ENCODE results near the gene DSCAM. TPM values are rescaled to one million over a fixed set of nuclear protein-coding genes. Genes with fewer than 3 reads are reported as not detected.

DSCAM gene
- total and polyA plus RNA-seq, 2 experiments from 2014 or later: 0.07 TPM; not detected in 1

DNA sequence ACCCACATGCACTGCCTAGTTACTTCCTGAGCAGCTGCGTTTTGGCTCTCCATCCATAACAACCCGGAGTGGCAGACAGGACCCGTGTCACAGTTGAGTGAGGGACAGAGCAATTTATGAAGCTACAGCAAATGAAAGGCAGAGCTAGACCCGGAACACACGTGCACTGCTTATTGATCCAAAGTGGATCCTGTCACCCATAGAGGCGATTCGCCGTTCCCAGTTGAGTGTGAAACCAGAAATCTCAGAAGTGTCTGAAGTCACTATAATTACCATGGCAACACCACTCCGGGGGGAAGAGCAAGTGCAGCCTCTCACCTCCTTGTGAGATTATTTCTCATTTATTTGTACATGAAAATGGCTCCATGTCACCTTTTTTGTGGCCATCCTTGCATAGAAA is 365.2 kb downstream of the DSCAM start:
- Histone ChIP-seq H3K9me2 (ENCODE audit: insufficient read depth) (no peaks in the 10 kb centered on the region), H3K4me2 (no peak overlapping the region), H3K4me1 (ENCODE audit: insufficient read depth) (no peaks in the 10 kb centered on the region), H3F3A (replicated peaks; ENCODE audit: low read depth) (no peaks in the 10 kb centered on the region), H3K27ac (ENCODE audit: low read depth) (no peak overlapping the region), H2AFZ (no peak overlapping the region), H3K36me3 (ENCODE audit: insufficient read depth) (no peaks in the 10 kb centered on the region), H3K27me3 (ENCODE audit: insufficient read depth) (no peaks in the 10 kb centered on the region), H3K4me3 (no peak overlapping the region), H3K79me2 (replicated peaks; ENCODE audit: insufficient read depth) (no peaks in the 10 kb centered on the region), H4K20me1 (replicated peaks; ENCODE audit: insufficient read depth) (no peaks in the 10 kb centered on the region)
- Mint-ChIP-seq H3K27ac (no peak overlapping the region), H3K27me3 (ENCODE audit: insufficient read depth, low read depth, poor library complexity) (peaks cover 5% of the 10 kb centered on the region), H3K36me3 (ENCODE audit: low read depth) (peaks cover 4% of the 10 kb centered on the region; the same call in 2 of the 3 replicates), H3K4me1 (no peaks in the 10 kb centered on the region), H3K4me3 (no peak overlapping the region), H3K9me3 (peaks cover 84% of the 10 kb centered on the region)
- DNase-seq (ENCODE audit: low spot score) (no peak), ATAC-seq (no peak)
- TF ChIP-seq NANOG (IDR thresholded peaks at IDR 0.05; ENCODE audit: borderline replicate concordance) (no peak), CTCF (conservative IDR thresholded peaks at IDR 0.05; ENCODE audit: low read depth in 2 of 2) (no peak)

DNA sequence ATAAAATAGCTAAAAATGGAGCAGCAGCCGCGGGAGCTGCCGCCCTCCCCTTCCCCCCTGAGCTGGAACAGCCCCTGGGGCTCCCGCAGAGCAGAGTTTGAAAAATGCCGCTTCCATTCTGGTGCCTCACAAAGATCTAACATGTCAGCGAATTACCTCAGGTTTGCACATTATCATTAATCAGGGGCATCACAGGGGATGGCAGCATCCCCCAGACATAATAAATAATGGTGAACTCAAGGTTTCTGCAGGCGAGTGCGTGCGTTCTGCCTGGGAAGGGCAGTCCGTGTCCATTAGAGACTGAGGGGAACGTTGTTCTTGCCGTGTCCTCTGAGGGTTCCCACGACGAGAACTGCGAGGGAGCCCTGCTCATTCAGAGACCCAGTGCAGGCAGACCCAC is 372.4 kb downstream of the DSCAM start:
- Histone ChIP-seq H3K36me3 (ENCODE audit: insufficient read depth) (no peaks in the 10 kb centered on the region), H3K4me1 (ENCODE audit: insufficient read depth) (no peaks in the 10 kb centered on the region), H3K9me2 (ENCODE audit: insufficient read depth) (no peaks in the 10 kb centered on the region), H3K4me3 (no peak overlapping the region), H3F3A (replicated peaks; ENCODE audit: low read depth) (no peaks in the 10 kb centered on the region), H3K27ac (ENCODE audit: low read depth) (no peak overlapping the region), H3K4me2 (no peak overlapping the region), H3K27me3 (ENCODE audit: insufficient read depth) (no peaks in the 10 kb centered on the region), H2AFZ (no peak overlapping the region), H3K79me2 (replicated peaks; ENCODE audit: insufficient read depth) (no peaks in the 10 kb centered on the region), H4K20me1 (replicated peaks; ENCODE audit: insufficient read depth) (no peaks in the 10 kb centered on the region)
- Mint-ChIP-seq H3K36me3 (ENCODE audit: low read depth) (peaks cover 4% of the 10 kb centered on the region; the same call in 2 of the 3 replicates), H3K4me1 (no peaks in the 10 kb centered on the region), H3K27me3 (ENCODE audit: insufficient read depth, low read depth, poor library complexity) (peaks cover 2% of the 10 kb centered on the region), H3K9me3 (peaks cover 84% of the 10 kb centered on the region), H3K27ac (no peak overlapping the region), H3K4me3 (no peak overlapping the region)
- DNase-seq (ENCODE audit: low spot score) (no peak), ATAC-seq (no peak)
- TF ChIP-seq STAT1 (IDR thresholded peaks at IDR 0.05; ENCODE audit: unreplicated experiment): no peak
- no peak for TF ChIP-seq JUNB (IDR thresholded peaks at IDR 0.05; ENCODE audit: unreplicated experiment)
- TF ChIP-seq, protein P1, sequence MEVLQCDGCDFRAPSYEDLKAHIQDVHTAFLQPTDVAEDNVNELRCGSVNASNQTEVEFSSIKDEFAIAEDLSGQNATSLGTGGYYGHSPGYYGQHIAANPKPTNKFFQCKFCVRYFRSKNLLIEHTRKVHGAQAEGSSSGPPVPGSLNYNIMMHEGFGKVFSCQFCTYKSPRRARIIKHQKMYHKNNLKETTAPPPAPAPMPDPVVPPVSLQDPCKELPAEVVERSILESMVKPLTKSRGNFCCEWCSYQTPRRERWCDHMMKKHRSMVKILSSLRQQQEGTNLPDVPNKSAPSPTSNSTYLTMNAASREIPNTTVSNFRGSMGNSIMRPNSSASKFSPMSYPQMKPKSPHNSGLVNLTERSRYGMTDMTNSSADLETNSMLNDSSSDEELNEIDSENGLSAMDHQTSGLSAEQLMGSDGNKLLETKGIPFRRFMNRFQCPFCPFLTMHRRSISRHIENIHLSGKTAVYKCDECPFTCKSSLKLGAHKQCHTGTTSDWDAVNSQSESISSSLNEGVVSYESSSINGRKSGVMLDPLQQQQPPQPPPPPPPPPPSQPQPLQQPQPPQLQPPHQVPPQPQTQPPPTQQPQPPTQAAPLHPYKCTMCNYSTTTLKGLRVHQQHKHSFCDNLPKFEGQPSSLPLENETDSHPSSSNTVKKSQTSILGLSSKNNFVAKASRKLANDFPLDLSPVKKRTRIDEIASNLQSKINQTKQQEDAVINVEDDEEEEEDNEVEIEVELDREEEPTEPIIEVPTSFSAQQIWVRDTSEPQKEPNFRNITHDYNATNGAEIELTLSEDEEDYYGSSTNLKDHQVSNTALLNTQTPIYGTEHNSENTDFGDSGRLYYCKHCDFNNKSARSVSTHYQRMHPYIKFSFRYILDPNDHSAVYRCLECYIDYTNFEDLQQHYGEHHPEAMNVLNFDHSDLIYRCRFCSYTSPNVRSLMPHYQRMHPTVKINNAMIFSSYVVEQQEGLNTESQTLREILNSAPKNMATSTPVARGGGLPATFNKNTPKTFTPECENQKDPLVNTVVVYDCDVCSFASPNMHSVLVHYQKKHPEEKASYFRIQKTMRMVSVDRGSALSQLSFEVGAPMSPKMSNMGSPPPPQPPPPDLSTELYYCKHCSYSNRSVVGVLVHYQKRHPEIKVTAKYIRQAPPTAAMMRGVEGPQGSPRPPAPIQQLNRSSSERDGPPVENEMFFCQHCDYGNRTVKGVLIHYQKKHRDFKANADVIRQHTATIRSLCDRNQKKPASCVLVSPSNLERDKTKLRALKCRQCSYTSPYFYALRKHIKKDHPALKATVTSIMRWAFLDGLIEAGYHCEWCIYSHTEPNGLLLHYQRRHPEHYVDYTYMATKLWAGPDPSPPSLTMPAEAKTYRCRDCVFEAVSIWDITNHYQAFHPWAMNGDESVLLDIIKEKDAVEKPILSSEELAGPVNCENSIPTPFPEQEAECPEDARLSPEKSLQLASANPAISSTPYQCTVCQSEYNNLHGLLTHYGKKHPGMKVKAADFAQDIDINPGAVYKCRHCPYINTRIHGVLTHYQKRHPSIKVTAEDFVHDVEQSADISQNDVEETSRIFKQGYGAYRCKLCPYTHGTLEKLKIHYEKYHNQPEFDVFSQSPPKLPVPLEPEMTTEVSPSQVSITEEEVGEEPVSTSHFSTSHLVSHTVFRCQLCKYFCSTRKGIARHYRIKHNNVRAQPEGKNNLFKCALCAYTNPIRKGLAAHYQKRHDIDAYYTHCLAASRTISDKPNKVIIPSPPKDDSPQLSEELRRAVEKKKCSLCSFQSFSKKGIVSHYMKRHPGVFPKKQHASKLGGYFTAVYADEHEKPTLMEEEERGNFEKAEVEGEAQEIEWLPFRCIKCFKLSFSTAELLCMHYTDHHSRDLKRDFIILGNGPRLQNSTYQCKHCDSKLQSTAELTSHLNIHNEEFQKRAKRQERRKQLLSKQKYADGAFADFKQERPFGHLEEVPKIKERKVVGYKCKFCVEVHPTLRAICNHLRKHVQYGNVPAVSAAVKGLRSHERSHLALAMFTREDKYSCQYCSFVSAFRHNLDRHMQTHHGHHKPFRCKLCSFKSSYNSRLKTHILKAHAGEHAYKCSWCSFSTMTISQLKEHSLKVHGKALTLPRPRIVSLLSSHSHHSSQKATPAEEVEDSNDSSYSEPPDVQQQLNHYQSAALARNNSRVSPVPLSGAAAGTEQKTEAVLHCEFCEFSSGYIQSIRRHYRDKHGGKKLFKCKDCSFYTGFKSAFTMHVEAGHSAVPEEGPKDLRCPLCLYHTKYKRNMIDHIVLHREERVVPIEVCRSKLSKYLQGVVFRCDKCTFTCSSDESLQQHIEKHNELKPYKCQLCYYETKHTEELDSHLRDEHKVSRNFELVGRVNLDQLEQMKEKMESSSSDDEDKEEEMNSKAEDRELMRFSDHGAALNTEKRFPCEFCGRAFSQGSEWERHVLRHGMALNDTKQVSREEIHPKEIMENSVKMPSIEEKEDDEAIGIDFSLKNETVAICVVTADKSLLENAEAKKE (CRISPR knock-in tag; IDR thresholded peaks at IDR 0.05): no peak
- TF ChIP-seq REST (IDR thresholded peaks at IDR 0.05; ENCODE audit: unreplicated experiment): no peak
- TF ChIP-seq CREB1 (CRISPR knock-in tag; IDR thresholded peaks at IDR 0.05; ENCODE audit: low read depth): no peak
- TF ChIP-seq, protein P2, sequence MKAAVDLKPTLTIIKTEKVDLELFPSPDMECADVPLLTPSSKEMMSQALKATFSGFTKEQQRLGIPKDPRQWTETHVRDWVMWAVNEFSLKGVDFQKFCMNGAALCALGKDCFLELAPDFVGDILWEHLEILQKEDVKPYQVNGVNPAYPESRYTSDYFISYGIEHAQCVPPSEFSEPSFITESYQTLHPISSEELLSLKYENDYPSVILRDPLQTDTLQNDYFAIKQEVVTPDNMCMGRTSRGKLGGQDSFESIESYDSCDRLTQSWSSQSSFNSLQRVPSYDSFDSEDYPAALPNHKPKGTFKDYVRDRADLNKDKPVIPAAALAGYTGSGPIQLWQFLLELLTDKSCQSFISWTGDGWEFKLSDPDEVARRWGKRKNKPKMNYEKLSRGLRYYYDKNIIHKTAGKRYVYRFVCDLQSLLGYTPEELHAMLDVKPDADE (IDR thresholded peaks at IDR 0.05): no peak
- TF ChIP-seq POLR2AphosphoS5 (IDR thresholded peaks at IDR 0.05; ENCODE audit: low read depth): no peak
- no peak for TF ChIP-seq EZH2phosphoT487 (IDR thresholded peaks at IDR 0.05; ENCODE audit: unreplicated experiment)

Data from GM23338 (cell line).